Measurements from ENCODE around the gene ARPC1A.

DNA sequence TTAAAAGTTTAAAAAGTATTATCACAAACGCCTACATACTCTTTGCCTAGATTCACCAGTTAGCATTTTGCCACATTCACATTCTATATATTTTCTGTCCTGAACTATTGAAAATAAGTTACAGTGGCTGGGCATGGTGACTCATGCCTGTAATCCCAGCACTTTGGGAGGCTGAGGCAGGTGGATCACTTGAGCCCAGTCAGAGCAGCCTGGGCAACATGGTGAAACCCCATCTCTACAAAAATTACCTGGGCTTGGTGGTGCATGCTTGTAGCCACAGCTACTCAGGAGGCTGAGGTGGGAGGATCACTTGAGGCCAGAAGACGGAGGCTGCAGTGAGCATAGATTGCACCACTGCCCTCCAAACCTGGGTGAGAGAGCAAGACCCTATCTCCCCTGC is 5.3 kb downstream of the ARPC1A start:
- TF ChIP-seq CTCF (IDR thresholded peaks at IDR 0.05; ENCODE audit: poor library complexity, severe bottlenecking) (no peak), SMC3 (conservative IDR thresholded peaks at IDR 0.05; ENCODE audit: poor library complexity) (no peak), POLR2AphosphoS5 (IDR thresholded peaks at IDR 0.05) (no peak), TAF1 (IDR thresholded peaks at IDR 0.05; ENCODE audit: low read depth) (no peak), EP300 (conservative IDR thresholded peaks at IDR 0.05; ENCODE audit: poor library complexity, severe bottlenecking) (no peak), EZH2 (IDR thresholded peaks at IDR 0.05; ENCODE audit: borderline replicate concordance, insufficient read depth, low read length, poor library complexity, severe bottlenecking) (no peak), MXI1 (conservative IDR thresholded peaks at IDR 0.05; ENCODE audit: poor library complexity, severe bottlenecking) (no peak), REST (IDR thresholded peaks at IDR 0.05; ENCODE audit: borderline replicate concordance) (no peak), RAD21 (conservative IDR thresholded peaks at IDR 0.05) (no peak)

Measured in neural cell (in vitro differentiated cells).